PFSK-1 (cell line): ENCODE results near the gene NELFCD.

Source experiments
- POLR2AphosphoS5 ChIP-seq: IDR thresholded peaks from 2 replicates; pipeline ENCODE4 v1.6.1; 2012; ENCODE audit warnings: low read depth, mild to moderate bottlenecking, control low read depth, low read length, moderate library complexity
- SIN3A ChIP-seq: IDR thresholded peaks from 2 replicates; pipeline ENCODE4 v1.6.1; 2012; ENCODE audit warnings: mild to moderate bottlenecking, low read length, moderate library complexity, borderline replicate concordance; ENCODE audit not compliant: insufficient read depth
- TAF1 ChIP-seq: IDR thresholded peaks from 2 replicates; pipeline ENCODE4 v1.6.1; 2012; ENCODE audit warnings: low read length, control low read depth, borderline replicate concordance; ENCODE audit not compliant: insufficient read depth
- TF ChIP-seq, protein P1 (sequence below), 2 experiments: IDR thresholded peaks; 2 replicates each; pipeline versions ENCODE4 v1.6.1 to v1.8.0; 2011 to 2012; ENCODE audit warnings: low read depth in 2 of 2, low read length in 2 of 2, control low read depth in 1 of 2, inconsistent platforms in 1 of 2, mild to moderate bottlenecking in 1 of 2, moderate library complexity in 1 of 2; ENCODE audit not compliant: insufficient read depth in 1 of 2

DNA sequence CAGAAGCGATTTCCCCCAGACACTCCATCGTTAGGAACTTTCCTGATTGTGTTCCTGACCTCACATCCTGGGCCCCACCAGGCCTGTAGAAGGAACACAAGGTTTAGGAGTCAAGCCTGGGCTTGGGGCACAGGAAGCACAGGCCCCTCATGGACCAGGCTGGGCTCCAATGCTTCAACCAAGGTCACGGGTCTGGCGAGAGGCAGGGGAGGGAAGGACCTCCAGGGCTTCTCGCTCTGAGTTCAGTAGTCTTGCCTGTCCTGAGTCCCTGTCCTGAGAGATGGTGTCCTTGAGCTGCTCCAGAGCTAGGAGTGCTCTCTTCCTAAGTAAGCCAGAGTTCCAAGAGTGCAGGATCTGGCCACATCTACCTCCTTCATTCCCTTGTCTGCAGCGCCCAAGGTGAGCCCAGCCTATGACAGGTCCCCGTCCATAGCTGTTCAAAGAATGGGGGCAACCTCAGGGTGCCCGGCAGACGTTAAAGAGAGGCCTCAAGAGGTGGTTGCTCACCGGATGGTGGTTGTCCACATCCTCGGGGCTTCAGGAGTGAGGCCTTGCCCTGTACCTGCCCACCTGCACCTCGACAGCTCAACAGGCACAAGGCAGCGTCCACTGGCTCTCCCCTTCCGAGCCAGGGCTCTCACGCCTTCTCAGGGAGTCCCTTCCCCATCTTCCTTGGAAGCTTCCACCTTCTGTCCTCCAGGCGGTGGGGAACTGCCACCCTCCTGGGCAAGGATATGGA, 36.6 kb downstream of the NELFCD start:
- TF ChIP-seq, protein P1, sequence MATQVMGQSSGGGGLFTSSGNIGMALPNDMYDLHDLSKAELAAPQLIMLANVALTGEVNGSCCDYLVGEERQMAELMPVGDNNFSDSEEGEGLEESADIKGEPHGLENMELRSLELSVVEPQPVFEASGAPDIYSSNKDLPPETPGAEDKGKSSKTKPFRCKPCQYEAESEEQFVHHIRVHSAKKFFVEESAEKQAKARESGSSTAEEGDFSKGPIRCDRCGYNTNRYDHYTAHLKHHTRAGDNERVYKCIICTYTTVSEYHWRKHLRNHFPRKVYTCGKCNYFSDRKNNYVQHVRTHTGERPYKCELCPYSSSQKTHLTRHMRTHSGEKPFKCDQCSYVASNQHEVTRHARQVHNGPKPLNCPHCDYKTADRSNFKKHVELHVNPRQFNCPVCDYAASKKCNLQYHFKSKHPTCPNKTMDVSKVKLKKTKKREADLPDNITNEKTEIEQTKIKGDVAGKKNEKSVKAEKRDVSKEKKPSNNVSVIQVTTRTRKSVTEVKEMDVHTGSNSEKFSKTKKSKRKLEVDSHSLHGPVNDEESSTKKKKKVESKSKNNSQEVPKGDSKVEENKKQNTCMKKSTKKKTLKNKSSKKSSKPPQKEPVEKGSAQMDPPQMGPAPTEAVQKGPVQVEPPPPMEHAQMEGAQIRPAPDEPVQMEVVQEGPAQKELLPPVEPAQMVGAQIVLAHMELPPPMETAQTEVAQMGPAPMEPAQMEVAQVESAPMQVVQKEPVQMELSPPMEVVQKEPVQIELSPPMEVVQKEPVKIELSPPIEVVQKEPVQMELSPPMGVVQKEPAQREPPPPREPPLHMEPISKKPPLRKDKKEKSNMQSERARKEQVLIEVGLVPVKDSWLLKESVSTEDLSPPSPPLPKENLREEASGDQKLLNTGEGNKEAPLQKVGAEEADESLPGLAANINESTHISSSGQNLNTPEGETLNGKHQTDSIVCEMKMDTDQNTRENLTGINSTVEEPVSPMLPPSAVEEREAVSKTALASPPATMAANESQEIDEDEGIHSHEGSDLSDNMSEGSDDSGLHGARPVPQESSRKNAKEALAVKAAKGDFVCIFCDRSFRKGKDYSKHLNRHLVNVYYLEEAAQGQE (IDR thresholded peaks at IDR 0.05; ENCODE audit: insufficient read depth in 1 of 2, low read depth in 2 of 2, low read length in 2 of 2), result no peak
- TF ChIP-seq POLR2AphosphoS5, result no peak
- no peak for TF ChIP-seq SIN3A
- TF ChIP-seq TAF1, result no peak
